ENCODE data around the gene PNPLA7.

GRCh38 chr9:137463931-137464290 is 86.3 kb downstream of the PNPLA7 start:
- TF ChIP-seq CTCF (conservative IDR thresholded peaks at IDR 0.05; ENCODE audit: low read depth, low read length) (no peak), EZH2 (IDR thresholded peaks at IDR 0.05; ENCODE audit: low read length, unreplicated experiment) (no peak), EZH2phosphoT487 (IDR thresholded peaks at IDR 0.05; ENCODE audit: borderline replicate concordance, low read length) (no peak)
